Measurements from ENCODE around the gene CDK2AP2. TPM values are rescaled to one million over a fixed set of nuclear protein-coding genes. Genes with fewer than 3 reads are reported as not detected.

CDK2AP2 gene
- total and polyA plus RNA-seq, 2 of the 8 experiments (the other 6 are each of a cell fraction or from before 2014, with no cell fraction given): 49.6 to 65.1 TPM

DNA sequence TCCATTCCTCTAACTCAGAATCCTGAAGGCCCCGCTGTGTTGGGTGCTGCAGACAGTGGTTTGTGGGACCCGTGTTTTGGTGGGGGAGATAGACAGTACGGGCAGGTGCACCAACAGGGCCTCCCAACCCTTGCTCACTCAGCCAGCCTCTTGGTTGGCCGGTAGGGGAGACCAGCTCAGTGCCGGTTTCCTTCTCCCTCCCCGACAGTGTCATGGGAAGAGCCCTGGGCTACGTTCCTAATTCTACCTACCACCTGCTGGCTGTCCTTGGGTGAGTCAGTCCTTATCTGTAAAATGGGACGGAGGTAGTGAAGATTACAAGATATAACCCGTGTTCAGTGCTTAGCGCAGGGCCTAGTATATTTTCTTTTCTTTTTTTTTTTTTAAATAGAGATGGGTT, 44.8 kb downstream of the CDK2AP2 start (continued):
- TF ChIP-seq, protein P1, sequence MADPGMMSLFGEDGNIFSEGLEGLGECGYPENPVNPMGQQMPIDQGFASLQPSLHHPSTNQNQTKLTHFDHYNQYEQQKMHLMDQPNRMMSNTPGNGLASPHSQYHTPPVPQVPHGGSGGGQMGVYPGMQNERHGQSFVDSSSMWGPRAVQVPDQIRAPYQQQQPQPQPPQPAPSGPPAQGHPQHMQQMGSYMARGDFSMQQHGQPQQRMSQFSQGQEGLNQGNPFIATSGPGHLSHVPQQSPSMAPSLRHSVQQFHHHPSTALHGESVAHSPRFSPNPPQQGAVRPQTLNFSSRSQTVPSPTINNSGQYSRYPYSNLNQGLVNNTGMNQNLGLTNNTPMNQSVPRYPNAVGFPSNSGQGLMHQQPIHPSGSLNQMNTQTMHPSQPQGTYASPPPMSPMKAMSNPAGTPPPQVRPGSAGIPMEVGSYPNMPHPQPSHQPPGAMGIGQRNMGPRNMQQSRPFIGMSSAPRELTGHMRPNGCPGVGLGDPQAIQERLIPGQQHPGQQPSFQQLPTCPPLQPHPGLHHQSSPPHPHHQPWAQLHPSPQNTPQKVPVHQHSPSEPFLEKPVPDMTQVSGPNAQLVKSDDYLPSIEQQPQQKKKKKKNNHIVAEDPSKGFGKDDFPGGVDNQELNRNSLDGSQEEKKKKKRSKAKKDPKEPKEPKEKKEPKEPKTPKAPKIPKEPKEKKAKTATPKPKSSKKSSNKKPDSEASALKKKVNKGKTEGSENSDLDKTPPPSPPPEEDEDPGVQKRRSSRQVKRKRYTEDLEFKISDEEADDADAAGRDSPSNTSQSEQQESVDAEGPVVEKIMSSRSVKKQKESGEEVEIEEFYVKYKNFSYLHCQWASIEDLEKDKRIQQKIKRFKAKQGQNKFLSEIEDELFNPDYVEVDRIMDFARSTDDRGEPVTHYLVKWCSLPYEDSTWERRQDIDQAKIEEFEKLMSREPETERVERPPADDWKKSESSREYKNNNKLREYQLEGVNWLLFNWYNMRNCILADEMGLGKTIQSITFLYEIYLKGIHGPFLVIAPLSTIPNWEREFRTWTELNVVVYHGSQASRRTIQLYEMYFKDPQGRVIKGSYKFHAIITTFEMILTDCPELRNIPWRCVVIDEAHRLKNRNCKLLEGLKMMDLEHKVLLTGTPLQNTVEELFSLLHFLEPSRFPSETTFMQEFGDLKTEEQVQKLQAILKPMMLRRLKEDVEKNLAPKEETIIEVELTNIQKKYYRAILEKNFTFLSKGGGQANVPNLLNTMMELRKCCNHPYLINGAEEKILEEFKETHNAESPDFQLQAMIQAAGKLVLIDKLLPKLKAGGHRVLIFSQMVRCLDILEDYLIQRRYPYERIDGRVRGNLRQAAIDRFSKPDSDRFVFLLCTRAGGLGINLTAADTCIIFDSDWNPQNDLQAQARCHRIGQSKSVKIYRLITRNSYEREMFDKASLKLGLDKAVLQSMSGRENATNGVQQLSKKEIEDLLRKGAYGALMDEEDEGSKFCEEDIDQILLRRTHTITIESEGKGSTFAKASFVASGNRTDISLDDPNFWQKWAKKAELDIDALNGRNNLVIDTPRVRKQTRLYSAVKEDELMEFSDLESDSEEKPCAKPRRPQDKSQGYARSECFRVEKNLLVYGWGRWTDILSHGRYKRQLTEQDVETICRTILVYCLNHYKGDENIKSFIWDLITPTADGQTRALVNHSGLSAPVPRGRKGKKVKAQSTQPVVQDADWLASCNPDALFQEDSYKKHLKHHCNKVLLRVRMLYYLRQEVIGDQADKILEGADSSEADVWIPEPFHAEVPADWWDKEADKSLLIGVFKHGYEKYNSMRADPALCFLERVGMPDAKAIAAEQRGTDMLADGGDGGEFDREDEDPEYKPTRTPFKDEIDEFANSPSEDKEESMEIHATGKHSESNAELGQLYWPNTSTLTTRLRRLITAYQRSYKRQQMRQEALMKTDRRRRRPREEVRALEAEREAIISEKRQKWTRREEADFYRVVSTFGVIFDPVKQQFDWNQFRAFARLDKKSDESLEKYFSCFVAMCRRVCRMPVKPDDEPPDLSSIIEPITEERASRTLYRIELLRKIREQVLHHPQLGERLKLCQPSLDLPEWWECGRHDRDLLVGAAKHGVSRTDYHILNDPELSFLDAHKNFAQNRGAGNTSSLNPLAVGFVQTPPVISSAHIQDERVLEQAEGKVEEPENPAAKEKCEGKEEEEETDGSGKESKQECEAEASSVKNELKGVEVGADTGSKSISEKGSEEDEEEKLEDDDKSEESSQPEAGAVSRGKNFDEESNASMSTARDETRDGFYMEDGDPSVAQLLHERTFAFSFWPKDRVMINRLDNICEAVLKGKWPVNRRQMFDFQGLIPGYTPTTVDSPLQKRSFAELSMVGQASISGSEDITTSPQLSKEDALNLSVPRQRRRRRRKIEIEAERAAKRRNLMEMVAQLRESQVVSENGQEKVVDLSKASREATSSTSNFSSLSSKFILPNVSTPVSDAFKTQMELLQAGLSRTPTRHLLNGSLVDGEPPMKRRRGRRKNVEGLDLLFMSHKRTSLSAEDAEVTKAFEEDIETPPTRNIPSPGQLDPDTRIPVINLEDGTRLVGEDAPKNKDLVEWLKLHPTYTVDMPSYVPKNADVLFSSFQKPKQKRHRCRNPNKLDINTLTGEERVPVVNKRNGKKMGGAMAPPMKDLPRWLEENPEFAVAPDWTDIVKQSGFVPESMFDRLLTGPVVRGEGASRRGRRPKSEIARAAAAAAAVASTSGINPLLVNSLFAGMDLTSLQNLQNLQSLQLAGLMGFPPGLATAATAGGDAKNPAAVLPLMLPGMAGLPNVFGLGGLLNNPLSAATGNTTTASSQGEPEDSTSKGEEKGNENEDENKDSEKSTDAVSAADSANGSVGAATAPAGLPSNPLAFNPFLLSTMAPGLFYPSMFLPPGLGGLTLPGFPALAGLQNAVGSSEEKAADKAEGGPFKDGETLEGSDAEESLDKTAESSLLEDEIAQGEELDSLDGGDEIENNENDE (IDR thresholded peaks at IDR 0.05; ENCODE audit: insufficient replicate concordance, low read length): no peak
- TF ChIP-seq SIX5 (IDR thresholded peaks at IDR 0.05; ENCODE audit: low read depth, low read length) (no peak), TCF12 (IDR thresholded peaks at IDR 0.05; ENCODE audit: low read depth, low read length) (no peak), BRCA1 (IDR thresholded peaks at IDR 0.05; ENCODE audit: low read depth, low read length) (no peak), FOSL1 (IDR thresholded peaks at IDR 0.05; ENCODE audit: insufficient read depth, low read depth, low read length) (no peak), TEAD4 (IDR thresholded peaks at IDR 0.05; ENCODE audit: low read depth, low read length) (no peak), BCL11A (IDR thresholded peaks at IDR 0.05; ENCODE audit: low read depth in 2 of 2, low read length in 2 of 2) (no peak), POLR2A (IDR thresholded peaks at IDR 0.05; ENCODE audit: control extremely low read depth in 1 of 2, low read depth in 2 of 2, low read length in 2 of 2) (no peak), HDAC2 (IDR thresholded peaks at IDR 0.05; ENCODE audit: borderline replicate concordance in 1 of 2, low read depth in 2 of 2, low read length in 2 of 2) (no peak), NRF1 (IDR thresholded peaks at IDR 0.05; ENCODE audit: low read depth, low read length) (no peak), EZH2 (IDR thresholded peaks at IDR 0.05; ENCODE audit: low read depth, low read length, severe bottlenecking) (no peak)
